ENCODE measurements around the gene HLA-DOA.

GRCh38 chr6:33008944-33009861, at the start of gene HLA-DOA:
- TF ChIP-seq CTCF (IDR thresholded peaks at IDR 0.05) (no peak), EZH2phosphoT487 (IDR thresholded peaks at IDR 0.05) (no peak)

Data from neural progenitor cell (in vitro differentiated cells).